CD4-positive, alpha-beta T cell treated with Interferon gamma for 1 hour (primary cell): ENCODE data around the gene AP5B1.
A peak's percentile ranks its signal among the peaks of the same experiment; 100 is the strongest.
"Not testable (repeated sequence)": the region's sequence is repeated elsewhere in the genome, so short reads cannot be mapped to it uniquely, and the experiment has no call there.

Experiments
- DNase-seq: peaks from one replicate; pipeline ENCODE4 v3.0.0-alpha.2; 2020

Gene AP5B1

DNA sequence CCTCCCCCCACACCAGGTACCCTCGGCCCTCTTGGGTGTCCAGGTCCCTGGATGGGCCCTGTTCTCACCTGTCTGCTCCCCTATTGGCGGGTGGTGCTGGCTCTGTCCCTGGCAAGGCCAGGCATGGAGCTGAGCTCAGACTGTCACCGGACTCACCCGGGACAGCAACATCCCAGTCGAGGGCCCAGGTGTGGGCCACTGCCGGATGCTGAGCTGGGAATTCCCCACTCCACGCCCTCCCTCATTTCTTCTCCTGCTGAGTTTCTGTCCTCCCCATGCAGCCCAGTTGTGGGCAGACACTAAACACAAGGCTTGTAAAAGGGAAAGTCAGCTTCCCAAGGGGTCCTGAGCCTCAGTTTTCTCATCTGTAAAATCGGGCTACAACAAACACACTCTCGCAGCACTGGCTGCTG is 2.0 kb upstream of the AP5B1 start:
- no peak for DNase-seq

DNA sequence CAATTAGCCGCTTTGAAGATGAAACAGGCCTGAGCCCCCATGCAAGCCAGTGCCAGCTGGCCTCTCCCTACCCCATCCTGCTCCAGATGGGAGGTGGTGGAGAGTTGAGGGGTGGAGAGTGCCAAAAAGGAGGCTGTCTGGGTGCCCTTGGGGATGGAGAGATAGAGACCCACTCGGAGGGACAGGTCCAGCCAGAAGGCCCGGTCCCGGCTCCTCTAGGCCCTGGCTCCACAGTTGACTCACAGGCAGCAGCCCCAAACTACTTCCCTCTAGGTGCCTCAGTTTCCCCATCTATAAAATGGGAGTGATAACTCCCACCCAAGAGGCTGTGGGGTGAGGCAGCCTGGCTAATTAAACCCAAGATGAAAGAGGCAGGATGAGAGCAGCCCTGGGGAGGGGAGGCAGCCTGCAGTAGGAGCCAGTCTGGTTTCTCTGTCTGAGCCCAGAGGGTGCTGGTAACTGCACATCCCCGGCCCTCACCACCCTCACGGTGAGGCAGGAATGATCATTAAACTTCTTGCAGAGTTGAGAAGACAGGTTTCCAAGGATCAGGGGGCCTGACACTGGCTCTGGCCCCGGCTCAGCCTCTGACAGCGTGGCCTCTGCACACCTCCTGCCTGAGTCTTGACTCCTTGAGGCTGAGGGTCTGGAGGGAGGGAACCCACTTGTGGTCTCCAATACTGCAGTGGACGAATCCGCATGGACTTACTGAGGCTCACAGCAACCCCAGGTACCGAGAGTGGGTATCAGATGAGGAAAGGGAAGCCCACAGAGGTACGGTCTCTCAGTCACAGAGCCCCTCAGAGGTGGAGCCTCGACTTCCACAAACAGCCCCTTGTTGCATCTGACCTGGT is 1.4 kb upstream of the AP5B1 start:
- DNase-seq: no peak

DNA sequence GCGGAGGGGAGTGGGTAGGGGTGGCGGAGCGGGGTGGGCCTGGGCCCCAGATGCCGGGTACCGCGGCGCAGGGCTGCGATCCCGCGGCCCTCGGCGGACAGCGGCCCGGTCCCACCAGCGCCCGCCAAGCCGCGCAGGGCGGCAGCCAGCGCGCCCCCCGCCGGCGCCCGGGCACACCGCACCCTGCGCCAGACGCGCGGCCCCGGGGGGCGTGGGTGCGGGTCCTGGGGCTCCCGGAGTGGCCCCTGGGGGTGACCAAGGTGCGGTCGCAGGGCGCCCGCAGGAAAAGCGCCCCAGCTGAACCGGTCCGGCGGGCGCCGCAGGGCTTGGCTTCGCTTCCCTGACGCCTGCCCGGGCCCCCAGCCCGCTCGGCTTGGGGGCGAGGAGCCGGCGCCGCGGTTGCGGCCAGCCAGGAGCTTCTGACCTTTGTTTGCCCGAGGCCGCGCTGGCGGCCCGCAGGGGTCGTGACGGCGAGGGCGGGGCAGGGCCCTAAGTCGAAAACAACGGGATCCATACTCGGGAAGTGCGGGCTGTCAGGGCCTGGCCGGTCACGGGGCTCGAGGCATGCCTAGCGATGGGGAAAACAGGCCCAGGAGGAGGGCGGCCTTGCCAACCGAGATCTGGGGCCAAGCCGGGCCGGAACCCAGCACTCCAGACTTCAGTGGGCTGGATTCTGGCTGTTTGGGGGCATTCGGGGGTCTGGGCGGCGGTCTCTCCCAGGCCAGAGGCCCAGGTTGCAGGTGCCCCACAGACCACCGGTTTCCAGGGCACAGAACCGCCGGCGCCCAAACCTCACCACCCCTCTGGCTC is 581 bp upstream of the AP5B1 start:
- no peak for DNase-seq

DNA sequence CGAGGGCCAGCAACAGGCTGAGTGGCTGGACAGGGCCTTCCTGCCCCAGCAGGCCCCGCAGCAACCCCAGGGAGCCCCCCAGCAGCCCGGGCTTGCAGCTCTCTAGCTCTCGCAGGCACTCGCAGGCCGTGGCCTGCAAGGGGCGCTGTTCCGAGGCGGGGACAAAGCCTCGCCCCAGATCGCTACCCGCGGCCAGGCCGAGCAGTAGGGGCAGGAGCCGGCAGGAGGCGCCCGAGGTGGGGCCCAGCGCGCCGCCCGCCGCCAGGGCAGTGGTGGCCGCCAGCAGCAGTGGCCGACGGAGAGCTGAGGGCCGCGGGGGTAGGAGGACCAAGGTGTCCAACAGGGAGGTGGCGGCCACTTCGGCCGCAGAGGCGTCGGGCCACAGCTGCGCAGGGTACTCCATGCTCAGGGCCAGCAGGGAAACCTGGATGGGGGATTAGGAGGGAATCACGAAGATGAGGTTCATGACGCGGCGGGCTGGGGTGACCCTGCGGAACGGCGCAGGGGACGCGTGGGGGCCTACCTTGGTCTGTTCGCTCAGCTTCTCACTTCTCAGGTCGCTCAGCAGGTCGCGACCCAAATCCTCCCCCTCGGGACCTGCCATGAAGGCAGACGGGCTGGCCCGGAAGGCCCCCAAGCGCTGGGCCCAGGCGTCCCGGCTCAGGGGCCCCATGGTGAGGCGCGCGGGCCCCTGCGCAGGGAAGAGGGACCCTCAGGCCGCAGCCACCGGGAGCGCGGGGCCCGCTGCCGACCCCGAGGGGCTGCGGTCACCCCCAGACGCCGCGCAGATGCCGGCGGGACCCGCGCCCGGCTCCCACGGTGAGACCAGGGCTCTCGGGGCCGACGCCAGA is 632 bp downstream of the AP5B1 start:
- peak; percentile 77 for DNase-seq

DNA sequence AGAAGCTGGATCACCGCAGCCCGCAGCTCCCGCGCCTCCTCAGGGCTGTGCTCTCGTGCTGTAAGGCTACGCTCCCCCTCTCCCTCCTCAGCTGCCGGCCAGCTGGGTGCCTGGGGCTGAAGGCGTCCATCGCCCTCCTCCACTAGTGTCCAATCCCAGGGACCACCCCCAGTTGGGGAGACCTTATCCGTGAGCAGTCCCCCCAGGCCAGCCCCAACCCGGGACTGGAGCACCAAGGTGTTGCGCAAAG is 1.2 kb downstream of the AP5B1 start:
- no peak for DNase-seq

DNA sequence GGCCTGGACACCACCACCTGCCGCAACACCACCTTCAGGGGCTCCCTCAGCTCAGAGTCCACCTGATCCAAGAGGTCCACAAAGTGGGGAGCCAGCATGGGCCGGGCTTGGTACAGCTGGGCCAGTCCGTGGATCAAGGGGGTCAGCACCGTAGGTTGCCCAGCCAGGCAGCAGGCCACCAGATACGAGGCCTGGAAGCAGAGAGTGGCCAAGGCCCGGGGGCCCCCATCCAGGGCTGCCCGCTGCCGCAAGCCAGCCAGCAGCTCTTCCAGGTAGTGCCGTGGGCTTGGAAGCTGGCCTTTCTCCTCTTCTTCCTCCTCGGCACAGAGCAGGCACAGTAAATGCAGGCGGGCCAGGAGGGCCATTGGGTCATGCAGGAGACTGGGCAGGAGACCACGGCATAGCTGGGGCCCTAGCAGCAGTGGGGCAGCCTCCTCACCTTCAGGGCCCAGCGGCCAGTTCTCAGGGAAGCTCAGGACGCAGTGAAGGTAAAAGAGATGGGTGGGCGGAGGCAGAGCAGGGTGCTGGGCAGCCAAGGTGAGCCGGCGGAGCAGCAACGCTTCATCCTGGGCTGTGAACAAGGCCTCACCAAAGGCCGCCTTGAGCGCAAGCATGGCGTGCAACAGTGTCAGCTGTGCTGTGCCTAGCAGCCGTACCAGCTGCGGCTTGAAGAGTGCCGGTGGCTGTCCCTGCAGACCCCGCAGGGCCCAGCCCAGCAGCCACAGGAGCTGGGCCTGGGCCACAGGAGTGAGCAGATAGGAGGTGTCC is 1.7 kb downstream of the AP5B1 start:
- DNase-seq: no peak

DNA sequence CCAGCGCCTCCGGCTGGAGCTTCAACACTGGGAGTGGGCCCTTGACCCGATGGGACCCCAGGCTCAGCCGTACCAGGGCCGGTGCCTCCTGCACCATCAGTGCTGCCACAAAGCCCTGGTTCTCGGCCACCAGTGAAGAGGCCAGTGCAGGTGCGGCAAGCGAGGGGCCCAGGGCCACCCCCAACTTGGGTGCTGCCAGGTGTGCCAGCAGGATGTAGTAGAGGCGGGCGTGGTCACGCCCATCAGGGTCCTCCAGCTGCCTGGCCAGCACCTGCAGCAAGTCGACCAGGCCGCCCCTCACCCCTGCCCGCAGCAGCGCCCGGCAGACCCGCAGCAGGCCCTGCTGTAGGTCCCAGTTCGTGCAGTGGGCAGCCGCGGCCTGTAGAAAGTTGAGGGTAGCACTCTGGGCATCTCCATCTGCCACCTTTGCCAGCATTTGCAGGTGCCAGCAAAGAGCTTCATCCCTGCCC is 2.3 kb downstream of the AP5B1 start:
- no peak for DNase-seq

DNA sequence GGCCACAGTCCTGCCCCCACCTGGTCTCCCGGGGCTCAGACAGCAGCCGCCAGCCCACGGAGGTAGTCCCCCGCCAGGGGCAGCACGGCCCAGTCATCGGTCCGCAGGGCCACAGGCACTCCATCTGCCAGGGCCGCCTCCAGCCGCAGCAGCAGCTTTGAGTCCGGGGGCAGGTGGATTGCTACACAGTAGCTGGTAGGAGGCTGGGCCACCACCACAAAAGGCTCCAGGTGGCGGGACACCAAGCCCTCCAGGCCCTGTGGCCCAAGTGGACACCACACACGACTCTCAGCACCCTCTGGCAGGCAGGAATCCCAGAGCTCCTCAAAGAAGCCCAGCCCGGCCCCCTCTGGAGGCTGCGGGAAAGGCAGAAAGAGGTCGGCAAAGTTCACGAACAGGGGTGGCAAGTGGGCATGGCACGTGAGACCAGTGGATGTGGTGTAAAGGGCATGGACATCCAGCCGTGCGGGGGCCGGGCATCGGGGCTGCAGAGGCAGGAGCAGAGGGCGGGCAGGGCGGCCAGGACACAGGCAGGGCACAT is 2.9 kb downstream of the AP5B1 start:
- no peak for DNase-seq

DNA sequence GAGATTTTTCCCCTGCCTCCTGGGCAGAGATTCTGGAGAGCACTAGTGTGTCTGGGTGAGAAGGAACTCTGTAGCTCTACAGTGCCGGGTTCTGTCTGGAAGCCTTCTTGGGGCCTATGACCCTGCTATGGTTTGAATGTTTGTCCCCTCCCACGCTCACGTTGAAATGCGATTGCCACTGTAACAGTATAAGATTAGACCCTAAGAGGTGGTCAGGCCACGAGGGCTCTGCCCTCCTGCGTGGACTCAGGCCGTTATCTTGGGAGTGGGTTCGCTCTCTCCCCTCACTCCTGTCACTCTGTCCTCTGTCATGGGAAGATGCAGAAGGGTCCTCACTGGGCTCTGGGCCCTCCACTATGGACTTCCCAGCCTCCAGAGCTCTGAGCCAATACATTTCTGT is 3.5 kb downstream of the AP5B1 start:
- DNase-seq: no peak

DNA sequence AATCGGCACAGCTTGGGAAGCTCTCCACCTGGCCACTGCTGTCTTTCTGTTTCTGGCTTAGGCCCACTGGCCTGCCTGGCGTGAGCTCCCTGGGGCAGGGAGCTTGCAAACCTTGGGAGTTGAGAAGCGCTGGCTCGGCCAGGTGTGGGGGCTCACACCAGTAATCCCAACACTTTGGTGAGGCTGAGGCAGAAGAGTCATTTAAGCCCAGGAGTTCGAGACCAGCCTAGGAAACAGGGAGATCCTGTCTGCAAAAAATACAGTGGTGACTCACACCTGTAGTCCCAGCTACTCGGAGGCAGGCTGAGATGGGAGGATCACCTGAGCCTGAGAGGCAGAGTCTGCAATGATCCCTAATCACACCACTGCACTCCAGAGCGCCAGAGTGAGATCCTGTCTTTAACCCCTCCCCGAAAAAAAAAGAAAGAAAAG is 4.0 kb downstream of the AP5B1 start:
- DNase-seq: no peak

DNA sequence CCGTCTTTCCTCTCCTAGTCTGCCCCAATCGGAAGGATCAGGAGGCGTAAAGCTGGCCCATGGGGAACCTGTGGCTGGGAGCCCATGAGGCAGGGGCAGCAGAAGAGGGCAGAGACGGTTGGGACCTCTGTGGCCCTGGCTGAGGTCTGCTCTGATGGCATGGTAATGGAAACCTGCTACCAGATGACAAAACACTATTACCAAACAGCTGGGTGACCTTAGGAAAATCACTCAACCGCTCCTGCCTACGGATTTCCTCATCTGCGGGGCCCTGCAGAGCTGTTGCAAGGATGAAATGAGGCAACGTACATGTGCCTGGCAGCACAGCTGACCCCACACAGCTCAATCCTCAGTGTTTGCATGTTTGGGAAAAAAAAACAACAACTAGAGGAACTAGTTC is 4.6 kb downstream of the AP5B1 start:
- peak; percentile 67 for DNase-seq

DNA sequence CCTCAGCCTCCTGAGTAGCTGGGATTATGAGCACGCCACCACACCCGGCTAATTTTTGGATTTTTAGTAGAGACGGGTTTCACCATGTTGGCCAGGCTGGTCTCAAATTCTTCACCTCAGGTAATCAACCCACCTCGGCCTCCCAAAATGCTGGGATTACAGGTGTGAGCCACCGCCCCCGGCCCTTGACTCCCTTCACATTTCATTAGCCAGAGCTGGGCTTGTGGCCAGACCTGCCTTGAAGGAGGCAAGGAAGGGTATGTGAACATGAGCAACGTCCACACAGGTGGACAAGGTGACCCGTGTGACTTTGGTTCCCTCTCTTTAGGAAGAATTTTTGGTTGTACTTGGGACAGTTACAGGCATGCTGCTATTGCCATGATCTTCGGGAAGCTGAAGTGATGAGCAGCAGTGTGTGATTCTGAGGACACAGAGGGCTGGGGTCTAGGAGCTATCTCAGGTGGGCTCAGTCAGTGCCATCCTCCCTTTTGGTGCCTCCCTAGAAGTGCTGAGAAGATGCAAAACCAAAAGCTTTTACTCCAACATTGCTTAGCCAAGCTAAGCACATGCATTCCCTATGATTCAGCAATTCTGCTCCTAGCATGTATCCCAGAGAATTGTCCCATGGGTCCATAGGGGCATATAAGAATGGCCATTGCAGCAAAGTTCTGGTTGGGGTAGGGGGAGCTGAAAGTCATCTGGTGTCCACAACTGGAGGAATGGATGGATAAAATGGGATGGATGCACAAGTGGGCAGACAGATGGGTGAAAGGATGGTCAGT is 6.1 kb downstream of the AP5B1 start:
- DNase-seq: no peak

DNA sequence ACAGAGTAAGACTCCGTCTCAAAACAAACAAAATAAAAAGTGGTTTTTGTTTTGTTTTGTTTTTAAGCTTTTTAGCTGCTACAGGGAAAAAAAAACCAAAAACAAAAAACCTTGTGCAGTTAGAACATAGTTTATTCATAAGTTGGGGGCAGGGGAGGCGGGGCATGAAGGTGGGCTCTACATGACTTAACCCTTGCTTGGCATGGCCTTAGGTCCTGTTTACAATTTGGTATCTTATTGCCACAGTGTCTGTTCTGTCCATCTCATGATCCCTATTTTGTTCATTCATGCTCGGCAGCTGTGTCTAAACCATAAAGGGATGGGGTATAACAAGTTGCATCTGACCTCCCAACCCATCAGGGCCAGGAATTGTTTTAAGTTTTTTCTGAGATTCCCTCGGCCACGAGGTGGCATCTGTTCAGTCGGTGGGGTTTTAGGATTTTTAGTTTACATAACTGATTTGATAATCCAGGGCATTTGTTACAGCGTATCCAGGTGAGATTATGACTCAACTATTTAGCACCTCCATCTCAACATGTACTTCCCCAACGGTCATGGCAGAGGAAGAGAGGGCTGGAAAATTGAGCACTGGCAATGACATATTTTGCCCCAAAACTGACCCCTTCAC is 6.9 kb downstream of the AP5B1 start:
- DNase-seq: no peak

DNA sequence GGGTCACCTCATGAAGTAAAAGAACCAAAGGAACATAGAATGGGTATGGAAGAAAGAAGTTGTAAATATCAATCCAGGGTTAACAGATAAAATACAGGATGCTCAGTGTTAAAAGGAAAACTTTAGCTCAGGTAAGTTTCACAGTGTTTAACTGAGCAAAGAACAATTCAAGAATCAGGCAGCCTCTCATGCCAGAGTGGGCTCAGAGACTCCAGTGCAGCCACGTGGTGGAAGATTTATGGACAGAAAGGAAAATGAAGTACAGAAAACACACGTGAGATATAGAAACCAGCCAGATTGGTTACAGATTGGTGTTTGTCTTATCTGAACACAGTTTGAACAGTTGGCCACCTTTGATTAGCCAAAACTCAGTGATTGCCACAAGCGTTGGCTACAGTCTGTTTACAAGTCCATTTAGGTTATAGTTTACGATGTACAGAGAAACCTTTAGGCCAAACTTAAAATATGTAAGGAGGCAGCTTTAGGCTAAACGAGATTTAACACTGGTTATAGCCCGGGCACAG is 9.1 kb downstream of the AP5B1 start:
- no peak for DNase-seq

DNA sequence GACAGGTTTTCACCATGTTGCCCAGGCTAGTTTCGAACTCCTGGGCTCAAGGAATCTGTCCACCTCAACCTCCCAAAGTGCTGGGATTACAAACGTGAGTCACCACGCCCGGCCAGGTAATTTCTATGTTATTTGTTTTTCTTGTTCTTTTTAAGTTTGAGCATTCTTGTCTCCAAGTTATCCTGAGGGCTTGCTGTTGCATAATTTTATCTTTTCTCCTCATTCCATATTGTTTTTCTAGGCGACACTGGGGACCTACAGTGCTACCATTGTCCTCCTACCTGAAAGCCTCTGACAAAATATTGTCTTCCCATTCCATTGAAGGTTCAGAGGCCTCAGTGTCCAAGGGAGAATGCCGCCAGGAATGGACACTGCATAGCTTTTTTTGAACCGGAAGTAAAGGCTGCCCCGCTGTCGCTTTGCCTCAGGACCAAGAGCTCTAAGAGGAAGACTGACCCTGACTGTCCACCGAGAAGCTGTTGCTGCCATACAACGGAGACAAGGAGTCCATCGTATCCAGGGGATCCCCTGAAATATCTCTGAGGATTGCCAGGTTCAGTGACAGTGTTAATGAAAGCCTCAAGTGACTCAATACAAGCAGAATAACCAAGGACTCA is 9.7 kb downstream of the AP5B1 start:
- no peak for DNase-seq

DNA sequence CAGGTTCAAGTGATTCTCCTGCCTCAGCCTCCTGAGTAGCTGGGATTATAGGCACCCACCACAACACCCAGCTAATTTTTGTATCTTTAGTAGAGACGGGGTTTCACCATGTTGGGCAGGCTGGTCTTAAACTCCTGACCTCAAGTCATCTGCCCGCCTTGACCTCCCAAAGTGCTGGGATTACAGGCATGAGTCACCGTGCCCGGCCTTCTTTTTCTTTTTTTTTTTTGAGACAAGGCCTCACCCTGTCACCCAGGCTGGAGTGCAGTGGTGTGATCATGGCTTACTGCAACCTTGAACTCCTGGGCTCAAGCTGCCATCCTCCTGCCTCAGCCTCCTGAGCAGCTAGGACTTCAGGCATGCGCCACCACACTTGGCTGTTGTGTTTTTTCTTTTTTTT is 13.0 kb downstream of the AP5B1 start:
- DNase-seq: not testable (repeated sequence)

DNA sequence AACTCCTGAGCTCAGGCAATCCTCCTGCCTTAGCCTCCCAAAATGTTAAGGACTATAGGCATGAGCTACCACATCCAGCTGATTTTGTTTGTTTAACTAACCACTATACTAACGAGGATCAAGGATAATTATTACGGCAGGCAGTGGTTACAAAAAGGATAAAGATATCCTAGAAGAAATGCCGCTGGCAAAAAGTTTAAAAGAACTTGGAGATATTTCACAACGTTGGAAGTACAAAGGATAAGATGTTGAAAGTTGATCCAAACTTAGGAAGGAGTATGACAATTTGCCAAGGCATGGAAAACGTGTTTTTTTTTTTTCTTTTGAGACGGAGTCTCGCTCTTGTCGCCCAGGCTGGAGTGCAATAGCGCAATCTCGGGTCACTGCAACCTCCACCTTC is 13.4 kb downstream of the AP5B1 start:
- DNase-seq: no peak

DNA sequence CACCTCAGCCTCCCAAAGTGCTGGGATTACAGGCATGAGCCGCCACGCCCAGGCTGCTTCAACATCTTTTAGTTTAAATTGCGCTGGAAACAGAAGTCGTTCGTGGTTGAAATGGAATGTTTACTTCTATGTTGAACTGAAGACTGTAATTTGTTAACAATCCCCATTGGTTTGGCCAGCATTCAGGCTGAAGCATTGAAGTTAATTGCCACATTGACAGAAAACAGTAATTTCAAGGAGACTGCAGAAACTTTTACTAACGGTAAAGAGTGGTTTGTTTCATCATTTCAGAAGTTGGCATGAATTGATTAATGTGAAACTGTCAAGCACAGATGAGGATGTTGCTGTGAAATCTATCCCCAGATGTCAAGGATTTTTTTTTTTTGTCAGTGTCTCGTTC is 14.2 kb downstream of the AP5B1 start:
- no peak for DNase-seq

DNA sequence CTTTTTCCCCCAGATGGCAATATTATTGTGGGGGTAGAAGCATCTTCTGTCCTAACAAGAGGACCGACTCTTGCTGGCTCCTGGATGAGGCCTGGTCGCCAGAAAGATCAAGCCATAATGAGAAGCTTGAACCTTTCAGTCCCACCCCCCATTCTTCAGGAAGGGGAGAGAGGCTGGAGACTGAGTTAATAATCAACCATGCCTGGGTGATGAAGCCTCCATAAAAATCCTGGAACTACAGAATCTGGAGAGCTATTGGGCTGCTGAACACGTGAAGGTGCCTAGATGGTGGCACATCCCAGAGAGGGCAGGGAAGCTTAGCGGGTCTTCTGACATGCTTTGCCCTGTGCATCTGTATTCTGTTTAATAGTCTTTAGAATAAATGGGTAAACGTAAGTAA is 16.3 kb downstream of the AP5B1 start:
- DNase-seq: no peak

DNA sequence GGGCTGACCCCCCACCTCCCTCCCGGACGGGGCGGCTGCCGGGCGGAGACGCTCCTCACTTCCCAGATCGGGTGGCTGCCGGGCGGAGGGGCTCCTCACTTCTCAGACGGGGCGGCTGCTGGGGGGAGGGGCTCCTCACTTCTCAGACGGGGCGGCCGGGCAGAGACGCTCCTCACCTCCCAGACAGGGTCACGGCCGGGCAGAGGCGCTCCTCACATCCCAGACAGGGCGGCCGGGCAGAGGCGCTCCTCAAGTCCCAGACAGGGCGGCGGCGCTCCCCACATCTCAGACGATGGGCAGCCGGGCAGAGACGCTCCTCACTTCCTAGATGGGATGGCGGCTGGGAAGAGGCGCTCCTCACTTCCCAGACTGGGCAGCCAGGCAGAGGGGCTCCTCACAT is 18.0 kb downstream of the AP5B1 start:
- DNase-seq: not testable (repeated sequence)
